Measurements from ENCODE around the gene SLC43A1. TPM values are rescaled to one million over a fixed set of nuclear protein-coding genes. Genes with fewer than 3 reads are reported as not detected.

SLC43A1 gene
- total and polyA plus RNA-seq, 2 experiments from 2014 or later = 19.6 to 49.7 TPM

- no peaks in the 10 kb centered on the region for H3K9me2 ChIP-seq (ENCODE audit: insufficient read depth)
- H3K4me1 ChIP-seq (ENCODE audit: insufficient read depth) = peaks cover 31% of the 10 kb centered on the region
- Mint-ChIP-seq H3K27me3 (ENCODE audit: insufficient read depth, low read depth, poor library complexity) (peaks cover 16% of the 10 kb centered on the region), H3K36me3 (ENCODE audit: low read depth) (peaks cover 66% of the 10 kb centered on the region), H3K4me1 (peaks cover 58% of the 10 kb centered on the region), H3K9me3 (no peaks in the 10 kb centered on the region), H3K4me3 (peak overlapping the region; percentile 61), H3K27ac (peak overlapping the region; percentile 85)
- DNase-seq (ENCODE audit: low spot score) (no peak), ATAC-seq (no peak)
- H3K36me3 ChIP-seq (ENCODE audit: insufficient read depth) = peaks cover 5% of the 10 kb centered on the region; the same call in 1 of the 2 replicates
- H4K20me1 ChIP-seq (replicated peaks; ENCODE audit: insufficient read depth) = peaks cover 9% of the 10 kb centered on the region
- no peak overlapping the region for H2AFZ ChIP-seq
- peak overlapping the region; percentile 83 for H3K27ac ChIP-seq (ENCODE audit: low read depth)
- peaks cover 14% of the 10 kb centered on the region for H3F3A ChIP-seq (replicated peaks; ENCODE audit: low read depth)
- H3K4me2 ChIP-seq = peak overlapping the region; percentile 87
- peak overlapping the region; percentile 42 for H3K4me3 ChIP-seq
- peaks cover 19% of the 10 kb centered on the region; the same call in 1 of the 2 replicates for H3K79me2 ChIP-seq (replicated peaks; ENCODE audit: insufficient read depth)
- H3K27me3 ChIP-seq (ENCODE audit: insufficient read depth) = no peaks in the 10 kb centered on the region
- no peak for TF ChIP-seq EZH2phosphoT487 (IDR thresholded peaks at IDR 0.05; ENCODE audit: unreplicated experiment)
- TF ChIP-seq, protein P1, sequence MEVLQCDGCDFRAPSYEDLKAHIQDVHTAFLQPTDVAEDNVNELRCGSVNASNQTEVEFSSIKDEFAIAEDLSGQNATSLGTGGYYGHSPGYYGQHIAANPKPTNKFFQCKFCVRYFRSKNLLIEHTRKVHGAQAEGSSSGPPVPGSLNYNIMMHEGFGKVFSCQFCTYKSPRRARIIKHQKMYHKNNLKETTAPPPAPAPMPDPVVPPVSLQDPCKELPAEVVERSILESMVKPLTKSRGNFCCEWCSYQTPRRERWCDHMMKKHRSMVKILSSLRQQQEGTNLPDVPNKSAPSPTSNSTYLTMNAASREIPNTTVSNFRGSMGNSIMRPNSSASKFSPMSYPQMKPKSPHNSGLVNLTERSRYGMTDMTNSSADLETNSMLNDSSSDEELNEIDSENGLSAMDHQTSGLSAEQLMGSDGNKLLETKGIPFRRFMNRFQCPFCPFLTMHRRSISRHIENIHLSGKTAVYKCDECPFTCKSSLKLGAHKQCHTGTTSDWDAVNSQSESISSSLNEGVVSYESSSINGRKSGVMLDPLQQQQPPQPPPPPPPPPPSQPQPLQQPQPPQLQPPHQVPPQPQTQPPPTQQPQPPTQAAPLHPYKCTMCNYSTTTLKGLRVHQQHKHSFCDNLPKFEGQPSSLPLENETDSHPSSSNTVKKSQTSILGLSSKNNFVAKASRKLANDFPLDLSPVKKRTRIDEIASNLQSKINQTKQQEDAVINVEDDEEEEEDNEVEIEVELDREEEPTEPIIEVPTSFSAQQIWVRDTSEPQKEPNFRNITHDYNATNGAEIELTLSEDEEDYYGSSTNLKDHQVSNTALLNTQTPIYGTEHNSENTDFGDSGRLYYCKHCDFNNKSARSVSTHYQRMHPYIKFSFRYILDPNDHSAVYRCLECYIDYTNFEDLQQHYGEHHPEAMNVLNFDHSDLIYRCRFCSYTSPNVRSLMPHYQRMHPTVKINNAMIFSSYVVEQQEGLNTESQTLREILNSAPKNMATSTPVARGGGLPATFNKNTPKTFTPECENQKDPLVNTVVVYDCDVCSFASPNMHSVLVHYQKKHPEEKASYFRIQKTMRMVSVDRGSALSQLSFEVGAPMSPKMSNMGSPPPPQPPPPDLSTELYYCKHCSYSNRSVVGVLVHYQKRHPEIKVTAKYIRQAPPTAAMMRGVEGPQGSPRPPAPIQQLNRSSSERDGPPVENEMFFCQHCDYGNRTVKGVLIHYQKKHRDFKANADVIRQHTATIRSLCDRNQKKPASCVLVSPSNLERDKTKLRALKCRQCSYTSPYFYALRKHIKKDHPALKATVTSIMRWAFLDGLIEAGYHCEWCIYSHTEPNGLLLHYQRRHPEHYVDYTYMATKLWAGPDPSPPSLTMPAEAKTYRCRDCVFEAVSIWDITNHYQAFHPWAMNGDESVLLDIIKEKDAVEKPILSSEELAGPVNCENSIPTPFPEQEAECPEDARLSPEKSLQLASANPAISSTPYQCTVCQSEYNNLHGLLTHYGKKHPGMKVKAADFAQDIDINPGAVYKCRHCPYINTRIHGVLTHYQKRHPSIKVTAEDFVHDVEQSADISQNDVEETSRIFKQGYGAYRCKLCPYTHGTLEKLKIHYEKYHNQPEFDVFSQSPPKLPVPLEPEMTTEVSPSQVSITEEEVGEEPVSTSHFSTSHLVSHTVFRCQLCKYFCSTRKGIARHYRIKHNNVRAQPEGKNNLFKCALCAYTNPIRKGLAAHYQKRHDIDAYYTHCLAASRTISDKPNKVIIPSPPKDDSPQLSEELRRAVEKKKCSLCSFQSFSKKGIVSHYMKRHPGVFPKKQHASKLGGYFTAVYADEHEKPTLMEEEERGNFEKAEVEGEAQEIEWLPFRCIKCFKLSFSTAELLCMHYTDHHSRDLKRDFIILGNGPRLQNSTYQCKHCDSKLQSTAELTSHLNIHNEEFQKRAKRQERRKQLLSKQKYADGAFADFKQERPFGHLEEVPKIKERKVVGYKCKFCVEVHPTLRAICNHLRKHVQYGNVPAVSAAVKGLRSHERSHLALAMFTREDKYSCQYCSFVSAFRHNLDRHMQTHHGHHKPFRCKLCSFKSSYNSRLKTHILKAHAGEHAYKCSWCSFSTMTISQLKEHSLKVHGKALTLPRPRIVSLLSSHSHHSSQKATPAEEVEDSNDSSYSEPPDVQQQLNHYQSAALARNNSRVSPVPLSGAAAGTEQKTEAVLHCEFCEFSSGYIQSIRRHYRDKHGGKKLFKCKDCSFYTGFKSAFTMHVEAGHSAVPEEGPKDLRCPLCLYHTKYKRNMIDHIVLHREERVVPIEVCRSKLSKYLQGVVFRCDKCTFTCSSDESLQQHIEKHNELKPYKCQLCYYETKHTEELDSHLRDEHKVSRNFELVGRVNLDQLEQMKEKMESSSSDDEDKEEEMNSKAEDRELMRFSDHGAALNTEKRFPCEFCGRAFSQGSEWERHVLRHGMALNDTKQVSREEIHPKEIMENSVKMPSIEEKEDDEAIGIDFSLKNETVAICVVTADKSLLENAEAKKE (CRISPR knock-in tag; IDR thresholded peaks at IDR 0.05) = no peak
- TF ChIP-seq ZNF114 (CRISPR knock-in tag; IDR thresholded peaks at IDR 0.05) = no peak
- no peak for TF ChIP-seq POLR2AphosphoS5 (IDR thresholded peaks at IDR 0.05; ENCODE audit: low read depth)
- TF ChIP-seq JUNB (IDR thresholded peaks at IDR 0.05; ENCODE audit: unreplicated experiment) = no peak
- TF ChIP-seq EZH2 (IDR thresholded peaks at IDR 0.05; ENCODE audit: low read depth, unreplicated experiment) = no peak
- TF ChIP-seq CREB1 (CRISPR knock-in tag; IDR thresholded peaks at IDR 0.05; ENCODE audit: low read depth) = no peak
- TF ChIP-seq ETS1 (IDR thresholded peaks at IDR 0.05) = no peak
- TF ChIP-seq NANOG (IDR thresholded peaks at IDR 0.05; ENCODE audit: borderline replicate concordance) = no peak
- no peak for TF ChIP-seq ZNF331 (CRISPR knock-in tag; IDR thresholded peaks at IDR 0.05; ENCODE audit: low read depth)
- no peak for TF ChIP-seq CTCF (conservative IDR thresholded peaks at IDR 0.05; ENCODE audit: low read depth in 2 of 2)
- TF ChIP-seq REST (IDR thresholded peaks at IDR 0.05; ENCODE audit: unreplicated experiment) = no peak
- no peak for TF ChIP-seq STAT1 (IDR thresholded peaks at IDR 0.05; ENCODE audit: unreplicated experiment)
Observed at GRCh38 chr11:57499983-57500461, 15.5 kb downstream of the SLC43A1 start.
